Right atrium auricular region (tissue), 2 donors: ENCODE results near the gene TUBA3D. TPM values are rescaled to one million over a fixed set of nuclear protein-coding genes. Genes with fewer than 3 reads are reported as not detected.
"Not testable (repeated sequence)": the region's sequence is repeated elsewhere in the genome, so short reads cannot be mapped to it uniquely, and the experiment has no call there.

Experiments used
- DNase-seq: peaks from one replicate; pipeline ENCODE4 v3.0.0-alpha.2; 2019; ENCODE audit warnings: low spot score
- H3K27ac ChIP-seq, 2 donors: fragments of 200-600 bp; sonication (generic); 1 replicate in 1 of 2; 2 replicates in 1 of 2; pipeline ENCODE4 v1.5.1; 2016 to 2019
- H3K27me3 ChIP-seq, 2 donors: fragments of 200-600 bp; sonication (generic); one replicate each; pipeline versions ENCODE4 v1.5.1 to v1.6.0; 2017 to 2019
- H3K36me3 ChIP-seq: fragments of 200-600 bp; sonication (generic); one replicate; pipeline ENCODE4 v1.5.1; 2016
- H3K4me1 ChIP-seq, 2 donors: fragments of 200-600 bp; sonication (generic); one replicate each; pipeline versions ENCODE4 v1.5.1 to v1.6.0; 2017 to 2019
- H3K4me3 ChIP-seq, 2 donors: fragments of 200-600 bp; sonication (generic); 1 replicate in 1 of 2; 2 replicates in 1 of 2; pipeline ENCODE4 v1.5.1; 2017 to 2019; ENCODE audit warnings: mild to moderate bottlenecking in 1 of 2, moderate library complexity in 1 of 2
- H3K9me3 ChIP-seq, 2 donors: fragments of 200-600 bp; sonication (generic); one replicate each; pipeline ENCODE4 v1.5.1; 2019
- CTCF ChIP-seq, 2 donors: fragments of 200-600 bp; sonication (generic); IDR thresholded peaks; one replicate each; pipeline ENCODE4 v1.5.1; 2019; ENCODE audit warnings: antibody characterized with exemption in 2 of 2
- microRNA-seq, 2 donors: library from miRNA; unstranded; fragments of <30 nt; microRNA quantifications; one replicate each; pipeline ENCODE4, GENCODE V29; 2016 to 2017; ENCODE audit warnings: borderline number of aligned reads in 2 of 2, borderline replicate concordance in 1 of 2
- total RNA-seq, 2 donors: library from RNA; depleted of rRNA; stranded (reverse); fragments of >200 nt; gene quantifications; one replicate each; pipeline ENCODE4 v1.1.0, GENCODE V29; 2016

Gene TUBA3D
- total RNA-seq, 2 donors from 2014 or later, result 13.0 to 34.2 TPM

- Histone ChIP-seq H3K36me3 (peaks cover 14% of the 10 kb centered on the region), H3K9me3 (no peaks in the 10 kb centered on the region), H3K27ac (no peak overlapping the region), H3K4me1 (no peaks in the 10 kb centered on the region), H3K4me3 (no peak overlapping the region), H3K27me3 (no peaks in the 10 kb centered on the region)
- DNase-seq, result no peak
- TF ChIP-seq CTCF (IDR thresholded peaks at IDR 0.05), result no peak
These were observed 46.3 kb downstream of the TUBA3D start for GRCh38 chr2:131521961-131522781.

GRCh38 chr2:131525256-131525655 lies 49.3 kb downstream of the TUBA3D start:
- H3K4me3 ChIP-seq, H3K36me3 ChIP-seq, H3K27ac ChIP-seq, H3K27me3 ChIP-seq, H3K9me3 ChIP-seq, H3K4me1 ChIP-seq, DNase-seq: not testable (repeated sequence)

GRCh38 chr2:131527131-131528001 lies 51.4 kb downstream of the TUBA3D start, which contains the start of gene CCDC74A:
Gene CCDC74A (plus strand): TSS chr2:131527888. CDS start chr2:131527971, 83 bp downstream.
- not testable (repeated sequence) for H3K27me3 ChIP-seq, H3K4me1 ChIP-seq, H3K27ac ChIP-seq, H3K36me3 ChIP-seq, H3K9me3 ChIP-seq
- DNase-seq, result peak; percentile 73
- H3K4me3 ChIP-seq, result peak within 1 kb of the TSS; percentile 19 to 40

GRCh38 chr2:131528981-131529863 lies 53.3 kb downstream of the TUBA3D start:
- H3K36me3 ChIP-seq, H3K4me1 ChIP-seq, H3K27ac ChIP-seq, H3K27me3 ChIP-seq, H3K9me3 ChIP-seq: not testable (repeated sequence)
- DNase-seq, result peak; percentile 55
- H3K4me3 ChIP-seq, result peak overlapping the region in 1 of 2 donors; percentile 40

- H3K36me3 ChIP-seq, H3K9me3 ChIP-seq, H3K4me3 ChIP-seq, H3K27me3 ChIP-seq, H3K27ac ChIP-seq, H3K4me1 ChIP-seq: not testable (repeated sequence)
- peak; percentile 53 for DNase-seq
These were observed 54.0 kb downstream of the TUBA3D start for GRCh38 chr2:131529864-131530445.

- not testable (repeated sequence) for H3K36me3 ChIP-seq, H3K27me3 ChIP-seq, H3K9me3 ChIP-seq, H3K27ac ChIP-seq, H3K4me1 ChIP-seq, H3K4me3 ChIP-seq
- peak; percentile 46 for DNase-seq
These were observed 54.9 kb downstream of the TUBA3D start for GRCh38 chr2:131530626-131531344.

GRCh38 chr2:131531547-131532185 lies 55.7 kb downstream of the TUBA3D start:
- peak; percentile 30 for DNase-seq
- not testable (repeated sequence) for H3K27me3 ChIP-seq, H3K9me3 ChIP-seq, H3K4me3 ChIP-seq, H3K36me3 ChIP-seq, H3K27ac ChIP-seq, H3K4me1 ChIP-seq

Small RNAs within 50 kb of the gene (microRNA-seq; reads per million reads assigned to microRNA genes)
- 0 reads per million in 2 donors for gene MIR4784

Other genes starting within 250 kb of the TUBA3D start
- gene RAB6D, start 112.0 kb upstream of the TUBA3D start, total RNA-seq, result not detected
- 10 to 100 TPM; 74.9 to 84.4 TPM for gene MZT2A, start 16.3 kb downstream of the TUBA3D start, total RNA-seq
- gene CCDC74A, start 51.8 kb downstream of the TUBA3D start, total RNA-seq, result 1 to 10 TPM; 2.8 to 3.9 TPM